ENCODE data around the gene EVC2.

The EVC2 gene

GRCh38 chr4:5713861-5714260, 5.5 kb upstream of the EVC2 start:
- DNase-seq (ENCODE audit: low read depth), result no peak

GRCh38 chr4:5712931-5713330, 4.6 kb upstream of the EVC2 start:
- no peak for DNase-seq (ENCODE audit: low read depth)

- DNase-seq (ENCODE audit: low read depth), result peak; percentile 75
These were observed 4.2 kb upstream of the EVC2 start for GRCh38 chr4:5712517-5712916.

- peak; percentile 73 for DNase-seq (ENCODE audit: low read depth)
These were observed 3.3 kb upstream of the EVC2 start for GRCh38 chr4:5711479-5712184.

GRCh38 chr4:5710961-5711478, 2.7 kb upstream of the EVC2 start, which contains the start of gene EVC:
EVC (plus strand) TSS chr4:5711201; CDS start chr4:5711381, 180 bp downstream.
- peak; percentile 85 for DNase-seq (ENCODE audit: low read depth)

- DNase-seq (ENCODE audit: low read depth), result peak; percentile 40
These were observed 2.0 kb upstream of the EVC2 start for GRCh38 chr4:5710065-5710960.

GRCh38 chr4:5709207-5709575, 832 bp upstream of the EVC2 start:
- no peak for DNase-seq (ENCODE audit: low read depth)

- peak; percentile 22 for DNase-seq (ENCODE audit: low read depth)
These were observed 446 bp downstream of the EVC2 start for GRCh38 chr4:5707778-5708448.

GRCh38 chr4:5707366-5707765, 993 bp downstream of the EVC2 start:
- DNase-seq (ENCODE audit: low read depth), result no peak

- no peak for DNase-seq (ENCODE audit: low read depth)
These were observed 1.7 kb downstream of the EVC2 start for GRCh38 chr4:5706486-5707290.

- DNase-seq (ENCODE audit: low read depth), result no peak
These were observed 2.6 kb downstream of the EVC2 start for GRCh38 chr4:5705647-5706320.

GRCh38 chr4:5704276-5704675, 4.1 kb downstream of the EVC2 start:
- DNase-seq (ENCODE audit: low read depth), result no peak

- no peak for DNase-seq (ENCODE audit: low read depth)
These were observed 4.5 kb downstream of the EVC2 start for GRCh38 chr4:5703831-5704230.

- DNase-seq (ENCODE audit: low read depth), result no peak
These were observed 6.4 kb downstream of the EVC2 start for GRCh38 chr4:5701971-5702370.

GRCh38 chr4:5700459-5700858, 7.9 kb downstream of the EVC2 start:
- no peak for DNase-seq (ENCODE audit: low read depth)

- DNase-seq (ENCODE audit: low read depth), result no peak
These were observed 12.0 kb downstream of the EVC2 start for GRCh38 chr4:5696341-5696740.

- no peak for DNase-seq (ENCODE audit: low read depth)
These were observed 14.5 kb downstream of the EVC2 start for GRCh38 chr4:5693871-5694270.

GRCh38 chr4:5691491-5692132, 16.7 kb downstream of the EVC2 start:
- DNase-seq (ENCODE audit: low read depth), result no peak

GRCh38 chr4:5689065-5689464, 19.3 kb downstream of the EVC2 start:
- DNase-seq (ENCODE audit: low read depth), result no peak

- no peak for DNase-seq (ENCODE audit: low read depth)
These were observed 22.0 kb downstream of the EVC2 start for GRCh38 chr4:5686338-5686737.

- DNase-seq (ENCODE audit: low read depth), result no peak
These were observed 23.1 kb downstream of the EVC2 start for GRCh38 chr4:5685296-5685695.
